Bone marrow (tissue), 2 donors: Measurements from ENCODE around the gene DYRK3.

Experiments used
- DNase-seq, 2 donors: peaks; one replicate each; lab custom pipeline; 2025; lab: John Stamatoyannopoulos, UW

Gene DYRK3

GRCh38 chr1:206661161-206661820, 26.0 kb downstream of the DYRK3 start:
- DNase-seq = no peak

DNA sequence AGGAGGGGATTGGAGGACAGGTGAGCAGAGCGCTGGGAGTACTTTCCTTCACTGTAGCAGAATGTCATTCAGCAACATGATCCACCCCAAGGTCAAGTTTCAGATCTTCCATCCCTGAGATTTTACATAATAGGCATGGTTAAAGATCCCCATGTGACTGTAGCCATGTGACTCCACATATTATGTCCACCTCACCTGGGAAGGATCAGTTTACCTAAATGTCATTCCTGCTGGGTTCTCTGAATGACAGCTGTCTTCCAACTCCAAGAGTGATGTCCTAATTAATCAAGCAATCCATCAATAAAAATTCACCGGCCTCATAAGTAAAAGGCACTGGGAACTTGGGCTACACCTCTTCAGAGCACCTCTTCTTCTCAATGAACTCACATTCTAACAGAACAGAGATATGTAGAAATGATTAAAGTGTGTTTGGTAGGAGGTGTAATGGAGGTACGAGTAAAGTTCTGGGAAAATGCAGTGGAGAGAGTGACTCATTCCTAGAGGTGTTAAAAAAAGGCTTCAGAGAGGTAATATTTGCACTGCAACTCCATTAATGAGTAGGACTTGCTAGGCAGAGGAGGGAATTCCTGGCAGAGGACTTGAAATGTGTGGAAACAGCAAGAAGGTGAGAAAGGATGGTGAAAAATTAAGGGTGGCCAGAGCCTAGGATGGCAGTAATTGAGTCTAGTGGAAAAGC, 27.2 kb downstream of the DYRK3 start:
- no peak for DNase-seq

DNA sequence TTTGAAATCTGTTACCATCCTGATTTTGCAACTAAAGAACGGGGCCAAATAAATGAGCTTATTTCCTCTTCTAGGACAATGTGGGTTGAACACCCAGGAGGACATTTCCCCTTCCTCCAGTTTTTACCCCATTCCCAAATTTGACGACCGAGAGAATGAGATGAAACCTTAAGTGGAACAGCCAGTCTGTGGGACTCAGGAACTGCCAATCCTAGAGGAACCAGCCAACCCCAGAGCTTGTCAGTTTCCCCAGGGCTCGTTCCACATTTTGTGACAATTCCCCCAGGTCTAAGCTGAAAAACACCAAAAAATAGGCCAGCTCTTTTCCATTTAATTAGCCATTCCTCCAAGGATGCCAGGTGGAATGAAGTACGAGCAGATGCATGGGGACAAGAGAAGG, 28.0 kb downstream of the DYRK3 start:
- DNase-seq = no peak

- peak; percentile 19 to 69 for DNase-seq
These were observed 28.7 kb downstream of the DYRK3 start for GRCh38 chr1:206663832-206664652.

DNA sequence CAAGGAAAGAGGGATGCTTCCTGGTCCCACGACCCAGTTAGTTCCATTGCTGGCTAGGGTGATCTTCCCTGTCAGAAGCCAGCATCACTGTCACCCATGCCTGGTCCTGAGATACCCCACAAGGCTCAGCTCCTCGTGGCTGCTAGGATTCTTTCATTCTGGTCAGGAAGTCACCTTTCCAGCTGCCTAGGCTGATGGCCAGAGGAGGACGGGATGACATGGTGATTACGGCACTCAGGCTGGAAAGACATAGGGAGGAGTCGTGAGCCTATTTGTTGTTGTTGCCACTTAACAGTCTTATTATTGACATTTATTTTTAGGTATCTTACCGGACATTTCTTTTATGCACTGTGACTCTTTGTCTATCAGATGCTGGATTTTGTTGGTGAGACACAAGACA, 29.4 kb downstream of the DYRK3 start:
- DNase-seq = no peak

GRCh38 chr1:206666031-206666561, 30.8 kb downstream of the DYRK3 start:
- DNase-seq = no peak

DNA sequence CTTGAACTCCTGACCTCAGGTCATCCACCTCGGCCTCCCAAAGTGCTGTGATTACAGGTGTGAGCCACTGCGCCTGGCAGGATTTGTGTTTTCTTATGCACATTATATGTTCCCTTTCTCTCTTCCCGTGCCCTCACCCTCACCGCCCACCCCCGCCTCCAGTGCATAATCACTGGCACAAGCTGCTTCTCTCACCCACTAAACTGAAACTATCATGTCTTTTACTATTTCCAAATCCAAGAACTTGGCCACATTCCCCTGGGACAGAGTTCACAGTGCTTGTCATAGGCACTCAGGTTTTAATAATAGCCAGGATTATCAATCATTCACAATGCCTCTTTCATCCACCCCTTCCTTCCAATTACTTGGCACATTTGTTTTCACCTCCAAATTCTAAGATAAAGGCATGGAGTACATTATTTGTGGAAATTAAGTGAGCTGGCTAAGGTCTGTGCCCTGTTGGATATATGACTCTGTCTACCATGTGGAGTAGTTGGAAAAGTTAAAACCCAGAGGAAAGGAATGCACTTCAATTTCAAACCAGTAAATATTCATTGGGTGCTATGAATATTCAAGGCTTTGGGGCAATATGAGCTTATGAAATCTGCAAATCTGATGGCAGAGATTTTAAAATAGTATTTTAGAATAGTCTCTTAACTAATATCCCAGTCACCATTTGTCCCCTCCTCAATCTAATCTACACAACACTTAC, 31.8 kb downstream of the DYRK3 start:
- DNase-seq = no peak

GRCh38 chr1:206668351-206668750, 33.0 kb downstream of the DYRK3 start:
- no peak for DNase-seq

DNA sequence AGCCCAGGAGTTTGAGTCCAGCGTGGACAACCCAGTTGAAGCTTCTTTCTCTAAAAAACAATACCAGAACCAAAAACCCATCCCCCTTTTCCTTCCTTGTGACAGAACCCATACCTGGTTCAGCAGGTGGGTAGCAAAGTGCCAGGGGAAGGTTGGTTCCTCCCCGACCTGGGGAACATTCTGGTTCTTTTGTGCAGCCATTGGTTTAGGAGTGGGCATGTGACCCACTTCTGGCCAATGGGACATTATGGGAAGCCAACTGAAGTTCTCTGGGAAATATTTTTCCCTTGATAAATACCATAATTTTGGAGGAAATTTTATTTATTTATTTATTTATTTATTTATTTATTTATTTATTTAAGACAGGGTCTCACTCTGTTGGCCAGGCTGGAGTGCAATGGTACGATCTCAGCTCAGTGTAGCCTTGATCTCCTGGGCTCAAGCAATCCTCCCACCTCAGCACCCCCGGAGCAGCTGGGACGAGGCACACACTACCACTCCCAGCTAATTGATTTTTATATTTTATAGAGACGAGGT, 33.6 kb downstream of the DYRK3 start:
- DNase-seq = no peak

DNA sequence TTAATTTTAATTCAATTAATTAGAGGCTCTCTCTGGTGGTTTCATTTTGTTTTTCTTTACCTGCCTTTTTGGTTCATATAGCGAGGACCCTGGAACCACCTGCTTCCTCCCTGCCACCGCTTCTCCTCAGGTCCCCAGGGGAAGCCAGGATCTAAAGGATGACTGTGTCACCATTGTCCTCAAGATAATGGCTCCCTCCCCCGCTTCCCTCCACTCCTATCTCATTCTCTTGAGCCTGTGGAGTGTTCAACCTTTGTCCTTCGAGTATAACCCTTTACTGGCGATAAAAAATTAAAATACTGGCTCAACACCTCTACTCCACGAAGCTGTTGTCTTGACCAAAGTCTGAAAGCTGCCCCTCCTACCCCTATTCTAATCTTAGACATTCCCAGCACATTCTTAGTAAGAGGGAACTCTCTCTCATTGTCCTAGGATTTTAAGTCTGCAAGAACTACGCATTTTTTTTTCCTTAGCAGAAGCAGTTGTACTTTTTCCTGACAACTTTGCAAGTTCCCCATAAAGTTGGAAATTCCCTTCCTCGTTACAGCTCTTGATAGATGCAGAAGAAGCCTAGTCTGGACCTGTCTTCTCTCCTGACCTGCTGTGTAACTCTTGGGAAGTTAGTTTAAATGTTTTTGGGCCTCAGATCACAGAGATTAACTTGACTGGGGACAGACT, 36.8 kb downstream of the DYRK3 start:
- DNase-seq = no peak

DNA sequence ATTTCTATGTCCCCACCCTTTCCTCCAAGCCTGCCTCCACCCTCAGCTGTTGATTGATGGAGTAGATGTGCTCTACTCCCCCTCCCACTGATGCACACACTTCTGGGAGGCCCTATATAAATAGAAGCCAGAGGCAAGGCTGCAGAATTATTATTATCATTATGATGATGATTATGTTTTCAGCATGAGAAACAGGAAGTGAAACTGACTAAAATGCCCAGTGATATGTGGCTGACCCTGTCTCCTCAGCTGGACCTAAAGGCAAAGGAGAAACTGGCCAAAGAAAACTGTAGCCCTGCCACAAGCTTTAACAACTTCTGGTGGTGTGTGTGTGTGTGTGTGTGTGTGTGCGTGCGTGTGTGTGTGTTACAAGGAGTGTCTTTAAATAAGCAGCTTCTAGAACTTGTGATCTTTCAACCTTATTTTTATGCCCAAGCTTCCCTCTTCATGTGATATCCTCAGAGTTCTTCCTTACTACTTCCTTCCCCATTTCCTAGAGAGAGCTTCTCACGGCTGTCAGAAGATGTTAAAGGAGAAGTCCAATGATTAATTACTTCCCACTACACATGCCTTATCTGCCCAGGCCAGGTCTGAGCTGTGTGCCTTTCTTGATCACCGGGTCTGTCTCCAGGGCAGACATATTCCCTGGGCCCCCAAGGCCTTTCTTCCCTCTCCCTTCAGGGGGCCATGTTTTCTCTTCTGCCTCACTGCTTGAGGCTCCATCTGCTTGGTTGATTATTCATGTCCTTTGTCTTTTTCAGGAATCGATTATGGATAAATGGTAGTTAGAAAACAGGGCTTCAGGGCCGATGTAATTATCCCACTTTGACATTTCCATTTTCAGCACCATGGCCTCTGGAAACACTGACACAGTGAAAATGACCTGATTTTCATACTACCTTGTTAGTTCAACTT, 37.8 kb downstream of the DYRK3 start:
- DNase-seq = peak; percentile 19 to 93

DNA sequence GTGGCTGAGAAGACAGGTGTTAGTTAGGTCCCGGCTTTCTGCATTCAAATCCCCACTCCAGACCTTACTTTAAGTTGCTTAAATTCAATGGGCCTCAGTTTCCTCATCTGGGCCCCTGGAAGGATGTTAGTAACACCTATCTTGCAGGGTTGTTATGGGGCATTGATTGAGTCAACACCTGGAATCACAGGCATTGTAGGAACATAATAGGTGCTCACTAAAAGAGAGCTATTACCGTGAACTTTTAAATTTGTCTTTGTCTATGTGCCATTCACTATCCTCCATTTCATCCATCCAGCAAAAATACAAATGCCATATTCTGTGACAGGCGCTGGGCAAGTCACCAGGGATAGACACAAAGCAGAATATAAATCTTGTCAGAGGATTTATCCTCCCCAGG, 38.9 kb downstream of the DYRK3 start:
- DNase-seq = no peak

GRCh38 chr1:206674745-206675175, 39.4 kb downstream of the DYRK3 start:
- no peak for DNase-seq

DNA sequence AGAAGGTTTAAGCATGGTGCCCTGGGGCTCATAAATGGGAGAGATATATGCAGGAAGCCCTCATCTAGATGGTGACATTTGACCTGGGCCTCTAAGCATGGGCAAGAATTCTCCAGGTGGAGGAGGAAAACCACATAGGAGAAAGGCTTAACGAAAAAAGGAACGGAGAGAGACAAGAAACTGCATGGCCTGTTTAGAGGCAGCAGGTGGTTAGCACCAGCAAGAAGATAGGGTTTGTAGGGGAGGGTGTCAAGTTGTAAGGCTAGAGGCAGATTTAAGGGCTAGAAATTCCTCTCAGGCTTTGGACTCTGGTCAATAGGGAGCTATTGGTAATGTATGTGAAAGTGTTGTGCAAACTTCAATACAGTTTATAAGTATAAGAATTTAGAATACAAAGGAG, 41.2 kb downstream of the DYRK3 start:
- DNase-seq = no peak

- no peak for DNase-seq
These were observed 43.2 kb downstream of the DYRK3 start for GRCh38 chr1:206678490-206678889.

DNA sequence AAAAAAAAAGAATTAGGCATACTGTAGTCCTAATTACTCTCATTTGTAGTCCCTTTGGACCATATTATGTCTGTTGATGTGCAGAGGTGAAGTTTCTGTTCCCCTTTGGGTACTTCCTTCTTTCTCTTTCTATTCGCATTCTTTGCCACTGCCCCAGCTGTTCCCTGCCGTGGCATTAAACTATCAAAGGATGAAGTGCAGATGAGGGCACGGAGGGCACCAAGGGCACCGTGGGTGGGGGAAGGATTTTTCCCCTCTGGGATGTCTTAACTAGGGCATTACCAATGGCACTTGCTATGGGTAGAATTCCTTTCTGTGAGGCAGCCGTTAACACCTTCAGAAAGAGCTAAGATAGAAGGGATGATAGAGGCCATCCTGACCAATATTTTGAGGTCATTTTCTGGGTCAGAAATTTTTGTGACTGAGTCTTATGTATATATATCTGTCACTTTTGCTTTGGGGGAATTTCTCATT, 44.4 kb downstream of the DYRK3 start:
- peak in 1 of 2 donors; percentile 56 for DNase-seq

GRCh38 chr1:206680279-206680678, 44.9 kb downstream of the DYRK3 start:
- DNase-seq = no peak

GRCh38 chr1:206681359-206681758, 46.0 kb downstream of the DYRK3 start:
- DNase-seq = no peak

- DNase-seq = no peak
These were observed 46.8 kb downstream of the DYRK3 start for GRCh38 chr1:206682111-206682510.

- DNase-seq = no peak
These were observed 48.0 kb downstream of the DYRK3 start for GRCh38 chr1:206683313-206683712.
